Psoas muscle (tissue), 8 donors: ENCODE data around the gene NEUROD1. TPM values are rescaled to one million over a fixed set of nuclear protein-coding genes. Genes with fewer than 3 reads are reported as not detected.

ENCODE experiments used
- ATAC-seq, 4 donors: fragments of 200-7000 bp; cut with Tn5 transposase; one replicate each; pipeline ENCODE4 v1.9.1; 2020; ENCODE audit warnings: moderate library complexity in 3 of 4, mild to moderate bottlenecking in 2 of 4
- DNase-seq, 2 donors: peaks; one replicate each; pipeline ENCODE4 v3.0.0-alpha.2; 2020
- H3K27ac ChIP-seq: fragments of 200-600 bp; one replicate; pipeline ENCODE4 v1.8.0; 2022
- H3K27me3 ChIP-seq, 3 donors: fragments of 200-600 bp in 1 of 3; one replicate each; pipeline versions ENCODE4 v1.6.1 to v1.8.0; 2013 to 2022; ENCODE audit warnings: low read length in 2 of 3, mild to moderate bottlenecking in 2 of 3, moderate library complexity in 1 of 3; ENCODE audit not compliant: insufficient read depth in 3 of 3
- H3K36me3 ChIP-seq, 2 donors: fragments of 200-600 bp in 1 of 2; one replicate each; pipeline versions ENCODE4 v1.6.1 to v1.8.0; 2013 to 2022; ENCODE audit warnings: low read depth in 1 of 2, mild to moderate bottlenecking in 1 of 2, moderate library complexity in 1 of 2; ENCODE audit not compliant: insufficient read depth in 1 of 2
- H3K4me1 ChIP-seq: fragments of 200-600 bp; one replicate; pipeline ENCODE4 v1.8.0; 2022
- H3K4me3 ChIP-seq: fragments of 200-600 bp; one replicate; pipeline ENCODE4 v1.8.0; 2022; ENCODE audit warnings: mild to moderate bottlenecking
- H3K9me3 ChIP-seq: fragments of 200-600 bp; one replicate; pipeline ENCODE4 v1.8.0; 2022
- WGBS, 3 donors: extraction: QIAGEN DNeasy Blood & Tissue Kit; methylation state at CpG; one replicate each; pipeline versions ENCODE4 v1.1.6 to v1.1.7; 2013; 5-methylcytosine and 5-hydroxymethylcytosine counted together
- intact Hi-C, 2 donors: fragments of 100-400 bp; cut with DNase I; formaldehyde crosslinking; loops; one replicate each; pipeline versions ENCODE4 v1.11.0 to v1.14.2; 2022
- polyA plus RNA-seq, 3 donors: library from polyadenylated mRNA; stranded (reverse); fragments of 200-250 nt; gene quantifications; one replicate each; pipeline ENCODE4 v1.2.3, GENCODE V29; 2013
- total RNA-seq, 4 donors: library from RNA; stranded (reverse); fragmentation: NEBNext Ultra II Directional in 2 of 4; extraction: Animal tissue kit (Norgen Biotek cat#: 25700) in 2 of 4; gene quantifications; one replicate each; pipeline versions ENCODE4 v1.2.1 to v1.2.4, GENCODE V29; 2021 to 2023
- TF ChIP-seq, protein P1 (sequence below): fragments of 200-600 bp; IDR thresholded peaks from one replicate; pipeline ENCODE4 v1.8.0; 2022; ENCODE audit warnings: antibody characterized with exemption
- donor health status: healthy with polysubstance abuse.
- donor health status: DM: no; HTN: no; CAD: no; lungs with moderate emphysema.
- donor health status: Bipolar disorder and iron deficiency.
- donor health status: healthy.
- donor health status: DM: yes; HTN: yes; CAD: no.
- donor health status: DM: no; HTN: no; CAD: no.
- donor health status: DM: no; HTN: no; CAD: no.
- donor health status: DM: yes; HTN: yes; CAD: no.

NEUROD1 gene
- total and polyA plus RNA-seq, 7 donors = not detected

DNA sequence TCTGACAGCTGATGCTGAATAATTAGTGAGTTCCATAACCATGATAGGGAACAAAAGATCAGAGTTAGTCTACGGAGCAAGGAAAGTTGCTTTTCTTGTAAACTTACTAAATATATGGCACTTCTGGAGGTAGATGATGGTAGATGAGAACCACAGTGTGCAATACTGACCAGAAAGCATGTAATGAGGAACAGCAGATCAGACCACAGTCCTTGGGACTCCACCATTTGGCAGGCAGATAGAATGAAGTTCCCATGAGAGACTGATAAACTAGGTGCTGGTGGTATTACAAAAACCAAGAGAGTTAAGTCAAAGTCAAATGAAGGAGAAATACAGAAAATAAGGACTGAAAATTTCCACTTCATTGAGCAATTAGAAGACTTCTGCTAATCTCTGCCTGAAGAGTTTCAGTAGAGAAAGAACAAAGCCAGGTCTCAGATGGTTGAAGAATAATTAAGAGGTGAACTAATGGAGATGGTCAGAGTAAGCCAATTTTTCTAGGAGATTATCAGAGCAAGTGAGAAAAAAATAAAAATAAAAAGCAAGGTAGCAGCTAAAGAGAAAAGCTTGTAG is 33.8 kb downstream of the NEUROD1 start:
- ATAC-seq (no peak), DNase-seq (no peak)
- no peaks in the 10 kb centered on the region for H3K9me3 ChIP-seq
- H3K4me1 ChIP-seq = no peaks in the 10 kb centered on the region
- WGBS, 3 donors = 85 to 94% (median 91%) methylated on average over 1 of the region's 1 CpG
- peaks cover 2 to 4% (median 2%) of the 10 kb centered on the region in 3 donors for H3K27me3 ChIP-seq
- H3K4me3 ChIP-seq = no peak overlapping the region
- TF ChIP-seq, protein P1, sequence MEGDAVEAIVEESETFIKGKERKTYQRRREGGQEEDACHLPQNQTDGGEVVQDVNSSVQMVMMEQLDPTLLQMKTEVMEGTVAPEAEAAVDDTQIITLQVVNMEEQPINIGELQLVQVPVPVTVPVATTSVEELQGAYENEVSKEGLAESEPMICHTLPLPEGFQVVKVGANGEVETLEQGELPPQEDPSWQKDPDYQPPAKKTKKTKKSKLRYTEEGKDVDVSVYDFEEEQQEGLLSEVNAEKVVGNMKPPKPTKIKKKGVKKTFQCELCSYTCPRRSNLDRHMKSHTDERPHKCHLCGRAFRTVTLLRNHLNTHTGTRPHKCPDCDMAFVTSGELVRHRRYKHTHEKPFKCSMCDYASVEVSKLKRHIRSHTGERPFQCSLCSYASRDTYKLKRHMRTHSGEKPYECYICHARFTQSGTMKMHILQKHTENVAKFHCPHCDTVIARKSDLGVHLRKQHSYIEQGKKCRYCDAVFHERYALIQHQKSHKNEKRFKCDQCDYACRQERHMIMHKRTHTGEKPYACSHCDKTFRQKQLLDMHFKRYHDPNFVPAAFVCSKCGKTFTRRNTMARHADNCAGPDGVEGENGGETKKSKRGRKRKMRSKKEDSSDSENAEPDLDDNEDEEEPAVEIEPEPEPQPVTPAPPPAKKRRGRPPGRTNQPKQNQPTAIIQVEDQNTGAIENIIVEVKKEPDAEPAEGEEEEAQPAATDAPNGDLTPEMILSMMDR = no peak
- no peak overlapping the region for H3K27ac ChIP-seq
- H3K36me3 ChIP-seq = no peaks in the 10 kb centered on the region
- intact Hi-C loops = no loop called here

DNA sequence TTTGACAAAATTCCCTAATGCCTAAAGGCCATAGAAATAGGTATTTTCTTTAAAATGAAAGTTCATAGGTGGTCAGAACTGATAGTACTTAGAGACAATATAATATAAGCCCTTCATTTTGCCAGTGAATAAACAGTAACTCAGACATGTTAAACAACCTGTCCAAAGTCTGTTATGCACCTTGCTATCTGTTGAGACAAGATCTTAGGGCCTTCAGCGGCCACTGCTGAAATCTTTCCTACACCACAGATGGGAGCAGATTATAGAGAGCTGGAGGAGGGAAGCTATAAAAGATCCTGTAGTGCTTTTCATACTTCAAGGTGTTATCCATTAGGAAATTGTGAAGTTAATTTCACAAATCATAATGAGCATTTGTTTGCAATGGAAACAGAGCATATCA is 37.2 kb downstream of the NEUROD1 start:
- Histone ChIP-seq H3K36me3 (no peaks in the 10 kb centered on the region), H3K4me1 (no peaks in the 10 kb centered on the region), H3K4me3 (no peak overlapping the region), H3K27me3 (peaks cover 2 to 6% (median 2%) of the 10 kb centered on the region in 3 donors), H3K27ac (no peak overlapping the region), H3K9me3 (no peaks in the 10 kb centered on the region)
- TF ChIP-seq, protein P1 = no peak
- no peak for DNase-seq
- intact Hi-C loops = no loop called here
- no peak for ATAC-seq
- 76 to 81% (median 80%) methylated on average over 1 of the region's 1 CpG for WGBS, 3 donors

DNA sequence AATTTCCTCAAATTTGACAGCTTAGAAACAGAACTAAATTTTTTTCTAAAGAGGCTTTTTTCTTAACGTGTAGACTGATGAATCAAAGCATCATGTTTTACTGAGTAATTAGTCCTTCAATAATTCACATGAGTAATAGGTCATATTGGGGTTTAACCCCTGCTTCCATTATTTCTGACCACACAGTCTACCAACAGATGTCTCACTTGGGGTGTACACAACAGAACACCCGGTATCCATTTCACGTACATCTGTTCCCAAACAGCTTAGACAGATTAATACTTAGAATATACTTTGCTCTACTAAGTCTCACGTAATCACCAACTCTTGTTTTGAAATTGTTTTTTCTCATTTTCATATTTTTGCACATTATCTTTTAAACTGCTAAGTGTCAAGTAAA is 38.2 kb downstream of the NEUROD1 start:
- Histone ChIP-seq H3K9me3 (no peaks in the 10 kb centered on the region), H3K27me3 (peaks cover 2 to 6% (median 2%) of the 10 kb centered on the region in 3 donors), H3K4me1 (no peaks in the 10 kb centered on the region), H3K27ac (no peak overlapping the region), H3K36me3 (no peaks in the 10 kb centered on the region), H3K4me3 (no peak overlapping the region)
- DNase-seq = no peak
- TF ChIP-seq, protein P1 = no peak
- WGBS, 3 donors = 27 to 31% (median 28%) methylated on average over 4 of the region's 4 CpGs
- no peak for ATAC-seq
- intact Hi-C loops = no loop called here

DNA sequence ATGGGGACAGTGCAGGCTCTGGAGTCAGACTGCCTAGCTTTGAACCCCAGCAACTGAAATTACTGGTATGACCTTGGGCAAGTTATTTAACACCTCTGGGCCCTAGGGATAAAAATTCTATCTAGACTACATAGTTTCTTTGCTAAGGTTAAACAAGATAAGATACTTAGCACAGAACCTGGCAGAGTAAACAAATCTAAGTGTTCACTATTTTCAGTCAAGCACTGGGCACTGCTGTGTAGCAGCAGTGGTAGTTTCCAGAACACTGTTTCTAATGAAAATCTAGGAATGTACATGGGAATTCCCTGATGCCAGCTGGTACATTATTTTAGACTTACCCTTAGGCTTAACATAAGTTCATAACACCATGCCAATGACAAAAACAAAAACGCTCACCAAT is 40.6 kb downstream of the NEUROD1 start:
- Histone ChIP-seq H3K27ac (no peak overlapping the region), H3K4me3 (no peak overlapping the region), H3K27me3 (peaks cover 0 to 5% (median 0%) of the 10 kb centered on the region in 3 donors), H3K9me3 (no peaks in the 10 kb centered on the region), H3K4me1 (no peaks in the 10 kb centered on the region), H3K36me3 (no peaks in the 10 kb centered on the region)
- DNase-seq (no peak), ATAC-seq (no peak)
- intact Hi-C loops = no loop called here
- WGBS, 3 donors = 0 to 45% (median 35%) methylated on average over 1 of the region's 1 CpG
- TF ChIP-seq, protein P1 = no peak

DNA sequence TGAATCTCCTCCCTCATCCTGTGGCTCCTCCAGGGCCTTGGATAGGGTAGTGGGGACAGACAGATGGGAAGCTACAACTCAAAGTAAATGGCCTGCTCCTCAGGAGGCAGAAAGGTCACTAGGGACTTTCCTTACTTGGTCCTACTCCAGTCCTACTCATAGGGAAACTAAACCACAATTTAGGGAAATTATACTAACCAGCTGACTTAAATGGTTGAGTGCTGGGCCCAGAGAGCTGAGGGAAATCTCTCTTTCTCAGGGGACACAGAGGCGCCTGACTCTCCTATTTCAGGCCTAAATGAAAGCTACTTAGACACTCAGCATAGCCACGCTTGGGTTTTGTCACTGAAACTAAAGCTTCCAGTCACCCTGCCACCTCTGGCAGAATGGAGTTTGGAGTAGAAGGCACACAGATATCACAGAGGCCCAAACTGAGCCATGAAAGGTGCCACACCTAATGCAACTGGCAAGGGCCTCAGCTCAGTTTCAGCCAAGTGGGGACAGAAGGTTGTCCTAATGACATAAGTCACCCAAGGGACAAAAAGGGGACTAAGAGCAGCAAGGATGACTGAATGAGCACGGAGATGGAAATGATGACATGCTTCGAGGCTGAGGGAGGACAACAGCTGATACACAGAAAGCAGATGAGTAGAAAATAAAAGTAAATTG is 47.5 kb downstream of the NEUROD1 start:
- no peak overlapping the region for H3K27ac ChIP-seq
- WGBS, 3 donors = 61 to 73% (median 71%) methylated on average over 4 of the region's 4 CpGs
- ATAC-seq = no peak

More for the DNA sequence above, 47.5 kb downstream of the NEUROD1 start:
- Histone ChIP-seq H3K9me3 (no peaks in the 10 kb centered on the region), H3K36me3 (no peaks in the 10 kb centered on the region), H3K4me3 (no peak overlapping the region), H3K4me1 (no peaks in the 10 kb centered on the region), H3K27me3 (no peaks in the 10 kb centered on the region)
- intact Hi-C loops = no loop called here
- DNase-seq = no peak
- TF ChIP-seq, protein P1 = no peak
